Panc1 (cell line): Measurements from ENCODE around the gene DQX1.

Experiments
- POLR2AphosphoS5 ChIP-seq: IDR thresholded peaks from 2 replicates; pipeline ENCODE4 v1.6.1; 2012; ENCODE audit warnings: mild to moderate bottlenecking, low read depth, low read length, moderate library complexity
- TF ChIP-seq, protein P1 (sequence below): fragments of 450-650 bp; IDR thresholded peaks from 2 replicates; pipeline ENCODE4 v1.5.1; 2017; ENCODE audit warnings: mild to moderate bottlenecking

- peak; percentile 85 for TF ChIP-seq POLR2AphosphoS5
- TF ChIP-seq, protein P1, sequence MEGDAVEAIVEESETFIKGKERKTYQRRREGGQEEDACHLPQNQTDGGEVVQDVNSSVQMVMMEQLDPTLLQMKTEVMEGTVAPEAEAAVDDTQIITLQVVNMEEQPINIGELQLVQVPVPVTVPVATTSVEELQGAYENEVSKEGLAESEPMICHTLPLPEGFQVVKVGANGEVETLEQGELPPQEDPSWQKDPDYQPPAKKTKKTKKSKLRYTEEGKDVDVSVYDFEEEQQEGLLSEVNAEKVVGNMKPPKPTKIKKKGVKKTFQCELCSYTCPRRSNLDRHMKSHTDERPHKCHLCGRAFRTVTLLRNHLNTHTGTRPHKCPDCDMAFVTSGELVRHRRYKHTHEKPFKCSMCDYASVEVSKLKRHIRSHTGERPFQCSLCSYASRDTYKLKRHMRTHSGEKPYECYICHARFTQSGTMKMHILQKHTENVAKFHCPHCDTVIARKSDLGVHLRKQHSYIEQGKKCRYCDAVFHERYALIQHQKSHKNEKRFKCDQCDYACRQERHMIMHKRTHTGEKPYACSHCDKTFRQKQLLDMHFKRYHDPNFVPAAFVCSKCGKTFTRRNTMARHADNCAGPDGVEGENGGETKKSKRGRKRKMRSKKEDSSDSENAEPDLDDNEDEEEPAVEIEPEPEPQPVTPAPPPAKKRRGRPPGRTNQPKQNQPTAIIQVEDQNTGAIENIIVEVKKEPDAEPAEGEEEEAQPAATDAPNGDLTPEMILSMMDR = peak; percentile 85
These were observed 23.1 kb downstream of the DQX1 start for GRCh38 chr2:74502720-74503505.
